SKM-1 treated with dmso at 0.1 percent for 144 hours (cell line): ENCODE results near the gene TAF4.

Experiments used
- DNase-seq: peaks from one replicate; lab custom pipeline; 2025; ENCODE audit not compliant: unreplicated experiment; lab: John Stamatoyannopoulos, UW

The TAF4 gene

GRCh38 chr20:62044631-62045030 lies 21.1 kb downstream of the TAF4 start:
- no peak for DNase-seq

DNA sequence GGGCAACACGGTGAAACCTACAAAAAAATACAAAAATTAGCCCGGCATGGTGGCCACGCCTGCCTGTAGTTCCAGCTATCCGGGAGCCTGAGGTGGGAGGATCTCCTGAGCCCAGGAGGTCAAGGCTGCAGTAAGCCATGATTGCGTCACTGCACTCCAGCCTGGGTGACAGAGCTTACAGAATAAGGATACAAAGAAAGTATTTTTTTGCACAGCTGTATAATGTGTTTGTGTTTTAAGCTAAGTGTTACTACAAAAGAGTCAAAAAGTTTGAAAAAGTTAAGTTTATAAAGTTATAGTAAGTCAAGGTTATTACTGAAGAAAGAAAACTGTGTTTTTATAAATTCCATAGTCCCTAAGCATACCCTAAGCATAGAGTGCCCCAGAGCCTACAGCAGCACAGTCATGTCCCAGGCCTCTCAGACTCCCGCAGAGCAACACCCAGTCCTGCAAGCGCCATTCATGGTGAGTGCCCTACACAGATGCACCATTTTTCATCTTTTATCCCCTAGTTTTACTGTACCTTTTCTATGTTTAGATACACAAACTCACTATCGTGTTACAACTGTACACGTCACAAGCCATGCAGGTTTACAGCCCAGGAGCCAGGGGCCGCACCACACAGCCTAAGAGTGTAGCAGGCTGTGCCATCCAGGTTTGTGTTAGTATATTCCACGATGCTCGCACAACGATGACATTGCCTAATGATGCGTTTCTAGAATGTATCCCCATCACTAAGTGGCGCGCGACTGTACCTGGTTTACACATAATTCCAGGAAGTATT lies 22.4 kb downstream of the TAF4 start:
- DNase-seq: no peak

GRCh38 chr20:62042025-62042820 lies 23.5 kb downstream of the TAF4 start:
- no peak for DNase-seq

GRCh38 chr20:62040933-62041332 lies 24.7 kb downstream of the TAF4 start:
- no peak for DNase-seq

DNA sequence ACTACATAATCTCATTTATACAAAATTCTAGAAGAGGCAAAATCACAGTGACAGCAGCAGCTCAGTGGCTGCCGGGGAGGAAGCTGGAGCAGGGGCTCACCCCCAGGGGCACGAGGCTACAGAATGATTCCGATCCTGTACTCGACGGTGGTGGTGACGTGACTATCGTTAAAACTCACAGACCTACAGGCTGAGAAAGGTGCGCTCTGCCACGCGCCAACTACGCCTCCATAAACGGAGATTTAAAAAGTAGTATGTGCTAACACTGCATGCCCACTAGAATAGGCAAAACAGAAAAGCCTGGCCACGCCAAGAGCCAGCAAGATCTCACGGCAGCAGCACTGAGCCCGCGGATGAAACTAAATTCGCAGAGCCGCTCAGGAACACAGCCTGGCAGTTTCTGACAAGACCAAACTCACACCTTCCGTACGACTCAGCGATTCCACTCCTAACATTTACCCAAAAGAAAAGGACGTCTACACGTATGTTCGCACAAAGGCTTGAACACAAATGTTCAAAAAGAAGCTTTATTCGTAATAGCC lies 25.2 kb downstream of the TAF4 start:
- DNase-seq: no peak

GRCh38 chr20:62039738-62040137 lies 25.9 kb downstream of the TAF4 start:
- DNase-seq: no peak

DNA sequence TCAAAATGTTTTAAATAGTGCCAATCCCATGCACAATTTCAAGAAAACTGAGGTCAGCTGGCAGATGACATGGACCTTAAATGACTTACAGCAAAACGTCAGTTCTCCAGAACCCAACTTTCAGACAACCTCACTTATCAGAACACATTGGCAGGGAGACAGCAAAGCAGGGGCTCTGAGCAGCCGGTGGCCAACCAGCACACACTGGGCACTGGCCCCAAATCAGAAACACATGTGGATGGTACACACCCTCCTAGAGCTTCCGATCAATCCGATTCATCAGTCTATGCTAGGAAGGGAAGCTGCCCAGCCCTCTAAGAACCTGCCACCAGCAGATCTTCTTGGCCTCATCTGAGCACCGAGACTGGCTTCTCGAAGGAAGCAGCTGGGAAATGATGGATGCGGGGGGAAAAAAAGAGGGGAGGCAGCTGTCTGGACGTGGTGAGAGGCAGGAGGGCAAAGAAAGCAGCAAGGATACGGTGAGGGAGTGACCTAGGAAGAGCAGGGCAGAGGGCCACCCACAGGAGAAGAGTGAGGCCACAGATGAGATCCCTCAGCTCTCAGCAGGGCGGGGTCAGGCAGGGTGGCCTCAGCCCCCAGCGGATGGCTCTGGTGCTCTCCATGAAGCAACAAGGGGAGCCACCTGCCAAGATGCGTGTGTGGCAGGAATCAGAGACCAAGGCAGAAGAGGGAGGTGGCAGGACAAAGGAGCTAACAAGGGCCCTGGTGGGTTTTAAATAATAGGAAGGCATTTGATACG lies 32.9 kb downstream of the TAF4 start:
- no peak for DNase-seq

GRCh38 chr20:62031462-62032092 lies 34.1 kb downstream of the TAF4 start:
- DNase-seq: no peak

GRCh38 chr20:62030834-62031434 lies 34.7 kb downstream of the TAF4 start:
- DNase-seq: no peak

DNA sequence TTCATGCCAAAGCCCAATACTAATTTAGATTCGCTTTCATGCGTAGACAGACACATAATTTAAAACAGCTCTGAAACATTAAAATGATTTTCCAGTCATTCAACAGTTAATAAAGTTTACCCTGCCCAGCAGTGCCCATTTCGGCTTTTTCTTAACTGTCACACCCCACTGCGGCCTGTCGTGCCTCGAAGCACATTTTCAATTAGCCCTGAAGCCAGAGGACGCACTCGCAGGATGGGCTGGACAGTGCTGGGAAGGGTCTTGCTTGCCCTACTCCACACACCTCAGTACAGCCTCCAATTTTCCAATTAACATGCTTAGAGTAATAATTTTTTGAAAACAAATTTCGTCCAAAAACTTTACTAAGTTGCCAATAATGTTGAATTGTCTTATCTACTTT lies 35.3 kb downstream of the TAF4 start:
- no peak for DNase-seq

- no peak for DNase-seq
Measured at GRCh38 chr20:62029949-62030348, 35.7 kb downstream of the TAF4 start.

DNA sequence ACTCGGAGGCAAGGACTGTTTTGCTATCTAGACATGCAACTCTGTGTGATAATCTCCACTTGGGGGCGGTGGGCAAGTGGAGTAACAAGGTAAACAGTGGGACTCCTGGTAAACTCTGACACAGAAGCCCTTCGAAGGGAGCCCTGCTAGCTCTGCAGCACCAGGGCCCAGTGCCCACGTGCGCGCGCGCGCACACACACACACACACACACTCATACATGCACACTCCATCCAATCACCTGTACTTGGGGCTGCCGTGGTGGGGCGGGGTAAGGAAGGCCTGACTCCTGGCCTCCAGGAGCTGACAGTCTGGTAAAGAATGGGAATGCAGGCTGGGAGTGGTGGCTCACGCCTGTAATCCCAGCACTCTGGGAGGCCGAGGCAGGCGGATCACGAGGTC lies 36.4 kb downstream of the TAF4 start:
- DNase-seq: no peak

DNA sequence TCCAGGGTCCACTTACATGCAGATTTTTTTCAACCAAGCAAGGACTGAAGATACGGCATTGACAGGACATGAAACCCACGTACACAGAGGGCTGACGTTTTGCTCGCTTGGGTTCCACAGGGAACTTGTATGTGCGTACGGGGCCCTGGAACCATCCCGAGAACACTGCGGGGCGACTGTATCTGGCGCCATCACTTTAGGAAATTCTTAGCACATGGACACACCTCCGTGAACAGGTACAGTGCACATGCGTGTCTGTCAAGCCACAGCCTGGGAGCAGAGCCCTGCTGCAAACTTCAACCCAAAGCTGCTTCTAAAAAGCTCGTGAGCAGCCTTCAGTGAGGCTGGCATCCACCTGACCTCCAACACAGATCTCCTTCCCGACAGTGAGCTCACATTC lies 37.3 kb downstream of the TAF4 start:
- no peak for DNase-seq

GRCh38 chr20:62027698-62028321 lies 37.9 kb downstream of the TAF4 start:
- no peak for DNase-seq

DNA sequence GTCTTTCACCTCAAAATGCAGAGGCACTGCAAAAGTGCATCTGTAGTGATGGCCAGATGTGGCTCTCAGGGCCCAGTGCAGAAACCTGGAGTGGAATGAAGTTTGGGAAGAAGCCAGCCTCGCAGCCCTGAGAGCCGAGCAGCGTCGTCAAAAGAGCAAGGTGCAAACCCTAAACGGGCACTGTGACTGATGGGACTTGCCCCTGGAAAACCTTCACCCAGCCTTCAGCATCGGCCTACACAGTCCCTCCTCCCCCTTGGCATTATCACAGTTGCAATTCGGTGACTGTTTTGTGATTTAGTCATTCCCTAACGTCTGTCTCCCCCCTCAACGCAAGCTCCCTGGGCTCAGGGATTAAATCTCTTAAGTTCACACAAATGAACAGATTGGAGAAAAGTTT lies 38.6 kb downstream of the TAF4 start:
- DNase-seq: no peak

DNA sequence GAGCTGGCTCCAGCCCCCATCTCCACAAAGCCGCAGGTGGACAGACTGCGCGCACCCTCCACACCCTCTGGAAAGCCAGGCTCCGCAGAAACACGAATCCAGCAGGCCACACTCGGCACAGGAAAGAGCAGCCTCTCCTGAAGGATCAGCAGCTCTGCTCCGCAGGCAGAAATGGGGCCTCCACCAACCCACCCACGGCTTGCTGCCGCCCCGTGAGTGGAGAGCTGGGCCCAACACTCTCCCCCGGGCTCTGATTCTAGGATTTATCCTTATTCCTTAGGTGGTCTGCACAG lies 39.2 kb downstream of the TAF4 start:
- no peak for DNase-seq

DNA sequence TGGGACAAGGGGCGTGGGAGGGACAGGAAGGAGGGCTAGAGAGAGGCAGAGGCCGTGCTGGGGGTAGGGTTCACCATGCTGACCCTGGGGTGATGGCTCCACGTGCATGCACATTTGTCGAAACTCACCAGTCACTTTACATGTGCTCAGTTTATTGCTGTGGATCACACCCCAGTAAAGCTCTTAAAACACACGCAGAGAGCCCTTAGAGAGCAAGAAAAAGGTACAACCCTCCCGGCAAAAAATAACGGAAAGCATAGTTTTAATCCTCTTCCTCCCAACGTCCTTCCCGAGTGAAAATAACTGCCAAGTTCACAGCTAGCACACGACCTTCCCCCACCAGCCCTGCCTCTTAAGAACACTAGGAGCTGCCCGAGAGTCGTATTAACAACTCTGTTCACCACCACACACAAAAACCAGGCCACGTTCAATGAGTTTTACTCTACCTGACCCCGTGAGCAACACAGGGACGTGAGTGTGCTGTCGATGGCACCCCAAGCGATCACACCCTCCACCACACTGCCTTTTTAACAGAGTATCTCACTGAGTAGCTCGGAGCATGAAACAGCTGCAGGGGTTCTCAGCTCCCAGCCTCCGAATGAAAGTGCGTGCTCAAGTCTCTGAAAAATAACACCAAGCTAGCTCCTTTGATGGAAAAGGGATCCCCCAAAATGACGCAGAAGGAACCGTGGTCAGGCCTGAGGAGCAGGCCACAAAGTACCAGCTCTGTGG lies 39.7 kb downstream of the TAF4 start:
- no peak for DNase-seq

DNA sequence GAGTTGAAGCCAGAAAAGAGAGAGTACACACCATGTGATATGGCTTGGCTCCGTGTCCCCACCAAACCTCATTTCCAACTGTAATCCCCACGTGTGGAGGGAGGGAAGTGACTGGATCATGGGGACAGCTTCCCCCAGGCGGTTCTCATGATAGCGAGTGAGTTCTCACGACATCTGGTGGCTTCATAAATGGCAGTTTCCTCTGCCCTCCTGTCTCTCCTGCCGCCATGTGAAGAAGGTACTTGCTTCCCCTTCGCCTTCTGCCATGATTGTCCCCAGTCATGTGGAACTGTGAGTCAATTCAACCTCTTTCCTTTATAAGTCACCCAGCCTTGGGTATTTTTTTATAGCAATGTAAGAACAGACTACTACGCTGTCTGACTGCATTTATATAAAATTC lies 40.3 kb downstream of the TAF4 start:
- no peak for DNase-seq

GRCh38 chr20:62023935-62024334 lies 41.7 kb downstream of the TAF4 start:
- DNase-seq: no peak
